GM23338 (cell line): ENCODE measurements around the gene MACROD1. TPM values are rescaled to one million over a fixed set of nuclear protein-coding genes. Genes with fewer than 3 reads are reported as not detected.

ENCODE experiments used
- ATAC-seq: fragments of 200-7000 bp; cut with Tn5 transposase; 3 replicates; pipeline ENCODE4 v1.9.1; 2020
- DNase-seq: peaks from one replicate; pipeline ENCODE4 v3.0.0-alpha.2; 2015; ENCODE audit warnings: low spot score
- H2AFZ ChIP-seq: fragments of 200-600 bp; sonication (generic); 2 replicates; pipeline ENCODE4 v1.8.0; 2016; ENCODE audit warnings: antibody characterized with exemption, mild to moderate bottlenecking, moderate library complexity
- H3F3A ChIP-seq: fragments of 200-600 bp; sonication (generic); replicated peaks from 2 replicates; pipeline ENCODE4 v1.8.0; 2017; ENCODE audit warnings: antibody characterized with exemption, mixed run types, low read depth
- H3K27ac ChIP-seq: fragments of 200-600 bp; sonication (generic); 2 replicates; pipeline ENCODE4 v1.6.1; 2016; ENCODE audit warnings: low read depth
- H3K27me3 ChIP-seq: fragments of 200-600 bp; sonication (generic); 2 replicates; pipeline ENCODE4 v1.8.0; 2016; ENCODE audit warnings: mild to moderate bottlenecking, mixed run types, moderate library complexity; ENCODE audit not compliant: insufficient read depth
- H3K36me3 ChIP-seq: fragments of 200-600 bp; sonication (generic); 2 replicates; pipeline ENCODE4 v1.8.0; 2016; ENCODE audit warnings: mild to moderate bottlenecking; ENCODE audit not compliant: insufficient read depth
- H3K4me1 ChIP-seq: fragments of 200-600 bp; sonication (generic); 2 replicates; pipeline ENCODE4 v1.8.0; 2016; ENCODE audit warnings: mild to moderate bottlenecking, moderate library complexity; ENCODE audit not compliant: insufficient read depth
- H3K4me2 ChIP-seq: fragments of 200-600 bp; sonication (generic); 2 replicates; pipeline ENCODE4 v1.7.1; 2017; ENCODE audit warnings: mixed run types
- H3K4me3 ChIP-seq: fragments of 200-600 bp; sonication (generic); 2 replicates; pipeline ENCODE4 v1.6.1; 2016; ENCODE audit warnings: mixed run types
- H3K79me2 ChIP-seq: fragments of 200-600 bp; sonication (generic); replicated peaks from 2 replicates; pipeline ENCODE4 v1.8.0; 2017; ENCODE audit warnings: mild to moderate bottlenecking; ENCODE audit not compliant: insufficient read depth
- H3K9me2 ChIP-seq: fragments of 200-600 bp; sonication (generic); 2 replicates; pipeline ENCODE4 v1.8.0; 2017; ENCODE audit not compliant: insufficient read depth
- H4K20me1 ChIP-seq: fragments of 200-600 bp; sonication (generic); replicated peaks from 2 replicates; pipeline ENCODE4 v1.8.0; 2017; ENCODE audit warnings: mild to moderate bottlenecking; ENCODE audit not compliant: insufficient read depth
- H3K27ac Mint-ChIP-seq: 2 replicates; pipeline ENCODE4 v1.8.0; 2020; ENCODE audit warnings: inconsistent platforms, mild to moderate bottlenecking, moderate library complexity, mixed read lengths
- H3K27me3 Mint-ChIP-seq: 3 replicates; pipeline ENCODE4 v1.8.0; 2022; ENCODE audit warnings: low read depth, mild to moderate bottlenecking, moderate library complexity, mixed read lengths, inconsistent platforms; ENCODE audit not compliant: insufficient read depth, poor library complexity
- H3K36me3 Mint-ChIP-seq: 3 replicates; pipeline ENCODE4 v1.8.0; 2021; ENCODE audit warnings: low read depth, mild to moderate bottlenecking, inconsistent platforms, moderate library complexity, mixed read lengths
- H3K4me1 Mint-ChIP-seq: 3 replicates; pipeline ENCODE4 v1.8.0; 2020; ENCODE audit warnings: mild to moderate bottlenecking, inconsistent platforms, mixed read lengths
- H3K4me3 Mint-ChIP-seq: 3 replicates; pipeline ENCODE4 v1.8.0; 2021; ENCODE audit warnings: moderate library complexity, mild to moderate bottlenecking, inconsistent platforms, mixed read lengths
- H3K9me3 Mint-ChIP-seq: 3 replicates; pipeline ENCODE4 v1.8.0; 2020; ENCODE audit warnings: moderate library complexity, mild to moderate bottlenecking, inconsistent platforms, mixed read lengths
- CREB1 ChIP-seq: fragments of 250-450 bp; sonication (Bioruptor Pico); IDR thresholded peaks from 2 replicates; pipeline ENCODE4 v1.5.0; 2020; ENCODE audit warnings: low read depth, mild to moderate bottlenecking, moderate library complexity
- CTCF ChIP-seq, 2 experiments: fragments of 200-600 bp in 1 of 2; sonication (generic) in 1 of 2; conservative IDR thresholded peaks; 2 replicates each; pipeline versions ENCODE4 v1.5.1 to v1.6.1; 2016 to 2017; ENCODE audit warnings: antibody characterized with exemption in 2 of 2, low read depth in 2 of 2, mild to moderate bottlenecking in 2 of 2, moderate library complexity in 1 of 2
- ETS1 ChIP-seq: IDR thresholded peaks from 2 replicates; pipeline ENCODE4 v1.6.1; 2016; ENCODE audit warnings: antibody characterized with exemption
- EZH2 ChIP-seq: fragments of 200-600 bp; sonication (generic); IDR thresholded peaks from one replicate; pipeline ENCODE4 v1.8.0; 2017; ENCODE audit warnings: antibody characterized with exemption, mild to moderate bottlenecking, low read depth; ENCODE audit not compliant: unreplicated experiment
- JUNB ChIP-seq: IDR thresholded peaks from one replicate; pipeline ENCODE4 v1.6.1; 2016; ENCODE audit warnings: antibody characterized with exemption; ENCODE audit not compliant: unreplicated experiment
- NANOG ChIP-seq: IDR thresholded peaks from 2 replicates; pipeline ENCODE4 v1.6.1; 2016; ENCODE audit warnings: antibody characterized with exemption, borderline replicate concordance
- POLR2AphosphoS5 ChIP-seq: IDR thresholded peaks from 2 replicates; pipeline ENCODE4 v1.6.1; 2016; ENCODE audit warnings: antibody characterized with exemption, low read depth
- REST ChIP-seq: IDR thresholded peaks from one replicate; pipeline ENCODE4 v1.6.1; 2018; ENCODE audit warnings: antibody characterized with exemption; ENCODE audit not compliant: unreplicated experiment
- STAT1 ChIP-seq: IDR thresholded peaks from one replicate; pipeline ENCODE4 v1.6.1; 2016; ENCODE audit warnings: antibody characterized with exemption; ENCODE audit not compliant: unreplicated experiment
- ZNF114 ChIP-seq: fragments of 250-450 bp; sonication (Bioruptor Pico); IDR thresholded peaks from 2 replicates; pipeline ENCODE4 v1.5.0; 2020; ENCODE audit warnings: mild to moderate bottlenecking, moderate library complexity
- polyA plus RNA-seq: library from polyadenylated mRNA; unstranded; fragments of >200 nt; fragmentation: Nextera tagmentation; extraction: Ambion mirVana; gene quantifications from 2 replicates; pipeline ENCODE4 v1.2.1, GENCODE V29; 2016
- total RNA-seq: library from RNA; depleted of rRNA; stranded (reverse); fragments of >200 nt; shearing (Covaris generic); gene quantifications from 2 replicates; pipeline ENCODE4 v1.2.3, GENCODE V29; 2014

The MACROD1 gene
- total and polyA plus RNA-seq, 2 experiments from 2014 or later = 33.0 to 51.6 TPM

GRCh38 chr11:64014356-64014755 lies 151.6 kb downstream of the MACROD1 start (continued):
- TF ChIP-seq REST (no peak), NANOG (no peak), CREB1 (CRISPR knock-in tag) (no peak), STAT1 (no peak), ZNF114 (no peak), CTCF (conservative IDR thresholded peaks at IDR 0.05; ENCODE audit: low read depth in 2 of 2) (no peak), JUNB (no peak), ETS1 (no peak)

- no peak overlapping the region for H3K4me3 ChIP-seq
- TF ChIP-seq EZH2 (no peak), POLR2AphosphoS5 (no peak), CTCF (conservative IDR thresholded peaks at IDR 0.05; ENCODE audit: low read depth in 2 of 2) (no peak), JUNB (no peak), CREB1 (CRISPR knock-in tag) (no peak), ZNF114 (no peak), REST (no peak)
Measured at GRCh38 chr11:64013141-64013896, 152.6 kb downstream of the MACROD1 start.

More at GRCh38 chr11:64013141-64013896, 152.6 kb downstream of the MACROD1 start:
- peaks cover 4% of the 10 kb centered on the region; the same call in 2 of the 3 replicates for H3K9me3 Mint-ChIP-seq
- H3K4me3 Mint-ChIP-seq = no peak overlapping the region
- Histone ChIP-seq H3K27me3 (peaks cover 82% of the 10 kb centered on the region), H3K9me2 (no peaks in the 10 kb centered on the region), H3K4me2 (no peak overlapping the region), H4K20me1 (no peaks in the 10 kb centered on the region), H3K36me3 (no peaks in the 10 kb centered on the region), H3K4me1 (no peaks in the 10 kb centered on the region), H3F3A (no peaks in the 10 kb centered on the region), H2AFZ (no peak overlapping the region), H3K79me2 (no peaks in the 10 kb centered on the region), H3K27ac (no peak overlapping the region)
- H3K27ac Mint-ChIP-seq = no peak overlapping the region
- DNase-seq (no peak), ATAC-seq (no peak)
- H3K36me3 Mint-ChIP-seq = no peaks in the 10 kb centered on the region
- H3K4me1 Mint-ChIP-seq = peaks cover 5% of the 10 kb centered on the region; the same call in 1 of the 3 replicates
- peaks cover 56% of the 10 kb centered on the region for H3K27me3 Mint-ChIP-seq
